ENCODE measurements around the gene ATG5. TPM values are rescaled to one million over a fixed set of nuclear protein-coding genes. Genes with fewer than 3 reads are reported as not detected.
A peak's percentile ranks its signal among the peaks of the same experiment; 100 is the strongest.

ATG5 gene
- total and polyA plus RNA-seq, 9 of the 15 experiments (the other 6 are each of a cell fraction or from before 2014, with no cell fraction given) = 29.0 to 80.0 (median 53.2) TPM

- H3K36me3 ChIP-seq (ENCODE audit: control insufficient read depth, insufficient read depth, low read length) = no peaks in the 10 kb centered on the region
- H4K20me1 ChIP-seq (replicated peaks; ENCODE audit: control insufficient read depth, insufficient read depth, low read length) = no peaks in the 10 kb centered on the region
- intact Hi-C loops (cut with micrococcal nuclease) (no loop called here), in situ Hi-C loops (cut with MboI) (no loop called here)
- no peak overlapping the region for H3K9ac ChIP-seq (ENCODE audit: insufficient read depth in 1 of 2, low read depth in 2 of 2, low read length in 2 of 2)
- no peak overlapping the region for H3K4me3 ChIP-seq
- ATAC-seq (no peak), DNase-seq (ENCODE audit: extremely low read depth in 1 of 4, low spot score in 3 of 4) (no peak), FAIRE-seq (peak; percentile 11)
- H2AFZ ChIP-seq (ENCODE audit: low read depth, low read length) = no peak overlapping the region
- no peak for TF ChIP-seq RERE (CRISPR knock-in tag; IDR thresholded peaks at IDR 0.05; ENCODE audit: borderline replicate concordance)
- H3K4me1 ChIP-seq (replicated peaks in 1 of 2; ENCODE audit: control insufficient read depth in 2 of 2, insufficient read depth in 2 of 2, low read length in 2 of 2) = no peaks in the 10 kb centered on the region; a peak in 1 of 5 replicates
- peaks cover 0 to 4% of the 10 kb centered on the region in 2 experiments; a peak in 2 of 5 replicates for H3K27me3 ChIP-seq (ENCODE audit: control insufficient read depth in 2 of 2, insufficient read depth in 2 of 2, low read length in 2 of 2)
- POLR2A ChIA-PET = interaction anchor here (1.0 to 1.2 kb wide), 2 partner anchors 10 to 11 kb away, joined by 4 read pairs; no protein-coding TSS in a partner anchor
- no peak overlapping the region for H3K4me2 ChIP-seq (ENCODE audit: insufficient read depth, low read length)
- 13% methylated on average over 6 of the region's 6 CpGs for WGBS (ENCODE audit: insufficient coverage, low coverage, missing lambda C conversion rate)
- H3K79me2 ChIP-seq (ENCODE audit: control insufficient read depth, insufficient read depth, low read length) = no peaks in the 10 kb centered on the region
- no peak overlapping the region for H3K27ac ChIP-seq (ENCODE audit: extremely low read depth, low read depth, low read length)
- no peaks in the 10 kb centered on the region for H3K9me1 ChIP-seq (ENCODE audit: control insufficient read depth, insufficient read depth, low read length)
- no peaks in the 10 kb centered on the region for H3K9me3 ChIP-seq (replicated peaks; ENCODE audit: control insufficient read depth, insufficient read depth, low read depth, low read length)
- no TSS peak for BruUV-seq (replicated peaks)
- CTCF ChIA-PET (ENCODE audit: low intra/inter-chr PET ratio) = no interaction called here
These were observed 158.3 kb downstream of the ATG5 start for GRCh38 chr6:106167096-106167814.

All from K562 (cell line).